B cell (primary cell): ENCODE data around the gene STUM. TPM values are rescaled to one million over a fixed set of nuclear protein-coding genes. Genes with fewer than 3 reads are reported as not detected.

Experiments used
- ATAC-seq: fragments of 200-7000 bp; cut with Tn5 transposase; one replicate; pipeline ENCODE4 v1.10.0; 2021; ENCODE audit warnings: low read depth, mild to moderate bottlenecking, moderate number of reproducible peaks, moderate library complexity
- CTCF ChIA-PET: fragments of 350-600 bp; sonication (Branson Sonifier 250); formaldehyde crosslinking; loops from one replicate; lab custom pipeline; 2021; ENCODE audit warnings: antibody characterized with exemption, inconsistent platforms; lab: Charles Lee
- POLR2A ChIA-PET: fragments of 350-600 bp; sonication (Branson Sonifier 250); formaldehyde crosslinking; loops from one replicate; lab custom pipeline; 2021; ENCODE audit warnings: antibody characterized with exemption; lab: Charles Lee
- DNase-seq: peaks from one replicate; pipeline ENCODE4 v3.0.0; 2013
- H2AFZ ChIP-seq: 2 replicates; pipeline ENCODE4 v1.6.1; 2012; ENCODE audit warnings: mild to moderate bottlenecking, low read depth, low read length; ENCODE audit not compliant: insufficient read depth, poor library complexity, severe bottlenecking
- H3K27ac ChIP-seq, 2 donors: 1 replicate in 1 of 2; 2 replicates in 1 of 2; pipeline ENCODE4 v1.5.1; 2012 to 2013; ENCODE audit warnings: low read length in 2 of 2, mild to moderate bottlenecking in 2 of 2, moderate library complexity in 1 of 2
- H3K27me3 ChIP-seq, 4 experiments: fragments of 200-600 bp in 1 of 4; sonication (generic) in 1 of 4; replicated peaks in 1 of 4; 1 replicate in 2 of 4; 2 replicates in 2 of 4; pipeline versions ENCODE4 v1.6.1 to v1.7.0; 2013 to 2016; ENCODE audit warnings: low read length in 3 of 4, mild to moderate bottlenecking in 2 of 4, mixed read lengths in 1 of 4, moderate library complexity in 1 of 4; ENCODE audit not compliant: insufficient read depth in 4 of 4, control insufficient read depth in 3 of 4; ENCODE audit errors: control extremely low read depth in 1 of 4
- H3K36me3 ChIP-seq, 2 experiments: replicated peaks in 1 of 2; 1 replicate in 1 of 2; 2 replicates in 1 of 2; pipeline versions ENCODE4 v1.6.1 to v1.7.1; 2013; ENCODE audit warnings: low read length in 1 of 2; ENCODE audit not compliant: insufficient read depth in 2 of 2, control insufficient read depth in 1 of 2; ENCODE audit errors: control extremely low read depth in 1 of 2, extremely low read depth in 1 of 2
- H3K4me1 ChIP-seq, 2 donors: fragments of 200-600 bp in 1 of 2; sonication (generic) in 1 of 2; 1 replicate in 1 of 2; 2 replicates in 1 of 2; pipeline versions ENCODE4 v1.5.1 to v1.6.1; 2013 to 2017; ENCODE audit warnings: low read length in 2 of 2; ENCODE audit not compliant: control insufficient read depth in 2 of 2, insufficient read depth in 2 of 2
- H3K4me2 ChIP-seq: replicated peaks from 2 replicates; pipeline ENCODE3; 2012; ENCODE audit warnings: mild to moderate bottlenecking, low read depth, low read length; ENCODE audit not compliant: poor library complexity, severe bottlenecking
- H3K4me3 ChIP-seq, 5 experiments: fragments of 200-600 bp in 1 of 5; sonication (generic) in 1 of 5; 1 replicate in 3 of 5; 2 replicates in 2 of 5; pipeline versions ENCODE4 v1.5.1 to v1.7.0; 2011 to 2016; ENCODE audit warnings: low read length in 4 of 5, mild to moderate bottlenecking in 4 of 5, low read depth in 2 of 5, control low read depth in 1 of 5, moderate library complexity in 1 of 5; ENCODE audit not compliant: insufficient read depth in 1 of 5; ENCODE audit errors: control extremely low read depth in 1 of 5, extremely low read depth in 1 of 5
- H3K79me2 ChIP-seq: fragments of 200-600 bp; sonication (generic); one replicate; pipeline ENCODE4 v1.6.0; 2016; ENCODE audit warnings: low read length; ENCODE audit not compliant: control insufficient read depth, insufficient read depth
- H3K9ac ChIP-seq: fragments of 200-600 bp; sonication (generic); 2 replicates; pipeline ENCODE4 v1.6.1; 2017; ENCODE audit warnings: mild to moderate bottlenecking, low read length, moderate library complexity
- H3K9me3 ChIP-seq, 3 donors: one replicate each; pipeline versions ENCODE4 v1.6.1 to v1.7.1; 2013; ENCODE audit warnings: low read length in 2 of 3; ENCODE audit not compliant: control insufficient read depth in 2 of 3, insufficient read depth in 1 of 3; ENCODE audit errors: control extremely low read depth in 1 of 3
- H4K20me1 ChIP-seq: 2 replicates; pipeline ENCODE4 v1.6.0; 2012; ENCODE audit warnings: mild to moderate bottlenecking, low read length; ENCODE audit not compliant: insufficient read depth, control insufficient read depth, poor library complexity, severe bottlenecking
- H3K27ac Mint-ChIP-seq: one replicate; pipeline ENCODE4 v1.8.0; 2021; ENCODE audit warnings: mixed read lengths
- H3K27me3 Mint-ChIP-seq: one replicate; pipeline ENCODE4 v1.8.0; 2021; ENCODE audit warnings: mixed read lengths
- H3K4me1 Mint-ChIP-seq: one replicate; pipeline ENCODE4 v1.8.0; 2021; ENCODE audit warnings: mixed read lengths
- H3K4me3 Mint-ChIP-seq: one replicate; pipeline ENCODE4 v1.8.0; 2021; ENCODE audit warnings: mixed read lengths
- H3K9me3 Mint-ChIP-seq: one replicate; pipeline ENCODE4 v1.8.0; 2022; ENCODE audit warnings: mixed read lengths; ENCODE audit not compliant: insufficient read depth
- CTCF ChIP-seq: fragments of 200-600 bp; IDR thresholded peaks from one replicate; pipeline ENCODE4 v1.8.0; 2022; ENCODE audit warnings: antibody characterized with exemption, mild to moderate bottlenecking
- EZH2 ChIP-seq: IDR thresholded peaks from 2 replicates; pipeline ENCODE4 v1.6.1; 2012; ENCODE audit warnings: borderline replicate concordance, low read depth, mild to moderate bottlenecking, moderate library complexity, low read length; ENCODE audit not compliant: insufficient read depth, poor library complexity, severe bottlenecking
- WGBS: methylation state at CpG from one replicate; pipeline ENCODE4 v1.1.5; 2013; ENCODE audit warnings: missing lambda C conversion rate; ENCODE audit not compliant: insufficient coverage; 5-methylcytosine and 5-hydroxymethylcytosine counted together
- intact Hi-C: fragments of 100-400 bp; cut with micrococcal nuclease; formaldehyde crosslinking; loops from one replicate; pipeline ENCODE4 v1.10.0; 2022
- polyA plus RNA-seq: library from polyadenylated mRNA; depleted of rRNA; stranded (reverse); fragments of >200 nt; gene quantifications from 2 replicates; pipeline ENCODE4 v1.2.3, GENCODE V29; 2012
- total RNA-seq, 2 donors: library from RNA; stranded (reverse); fragments of 120-200 nt in 1 of 2; gene quantifications; 1 replicate in 1 of 2; 2 replicates in 1 of 2; pipeline versions ENCODE4 v1.2.3 to v1.2.4, GENCODE V29; 2013 to 2022

Gene STUM
- total and polyA plus RNA-seq, 2 donors (not counting 1 experiment from before 2014, with no cell fraction given), result 0.12 to 0.69 TPM

DNA sequence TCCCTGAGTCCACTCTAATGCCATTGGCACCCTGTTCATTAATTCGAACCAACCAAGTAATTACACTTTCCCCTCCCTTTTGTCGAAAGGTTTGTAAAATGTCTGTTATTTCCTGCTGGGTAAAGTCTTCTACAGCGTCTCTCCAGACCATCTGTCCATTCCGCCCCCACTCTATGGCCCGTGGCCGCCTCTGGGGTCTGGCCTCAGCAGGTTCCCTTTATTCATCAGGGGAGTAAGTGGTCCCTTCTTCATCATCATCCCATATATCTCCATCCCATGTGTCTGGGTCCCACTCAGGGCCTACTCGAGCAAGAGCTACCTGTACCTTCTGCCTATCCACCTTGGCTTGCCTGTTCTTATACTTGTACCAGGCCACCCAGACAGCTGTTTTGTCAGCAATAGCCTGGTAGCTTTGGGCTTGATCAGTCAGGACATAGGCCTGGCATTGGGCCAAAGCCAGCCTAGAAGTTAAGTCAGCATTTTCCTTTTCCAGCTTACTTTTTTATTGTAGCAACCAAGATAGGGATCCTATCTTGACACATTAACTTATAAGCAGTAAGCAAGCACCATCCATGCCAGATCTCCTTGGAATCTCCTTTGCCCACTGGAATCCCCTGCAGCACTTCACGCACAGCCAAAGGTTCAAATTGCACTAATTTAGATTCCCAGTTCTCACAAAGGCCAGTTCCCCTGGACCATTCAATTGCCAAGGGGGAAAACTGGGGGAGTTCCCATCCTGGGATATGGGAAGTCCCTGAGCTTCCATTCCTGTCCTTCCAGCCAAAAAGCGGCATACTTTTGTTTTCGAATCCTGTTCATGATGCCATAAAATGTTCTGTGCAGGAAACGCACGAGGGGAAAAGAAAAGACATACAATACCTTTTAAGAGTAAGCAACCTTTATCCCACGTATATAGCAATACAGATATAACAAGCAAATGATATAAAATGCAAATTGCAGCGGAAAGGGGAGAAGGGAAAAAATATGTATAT is 6.6 kb upstream of the STUM start:
- 97% methylated on average over 9 of the region's 14 CpGs for WGBS
- no peaks in the 10 kb centered on the region for H3K9me3 ChIP-seq
- POLR2A ChIA-PET, result no interaction called here

More for the DNA sequence above, 6.6 kb upstream of the STUM start:
- Histone ChIP-seq H3K9ac (no peak overlapping the region), H3K4me2 (no peak overlapping the region), H3K36me3 (no peaks in the 10 kb centered on the region), H4K20me1 (no peaks in the 10 kb centered on the region), H3K4me3 (no peak overlapping the region), H3K27ac (no peak overlapping the region), H2AFZ (no peak overlapping the region), H3K4me1 (no peaks in the 10 kb centered on the region), H3K27me3 (peaks cover 0 to 3% (median 0%) of the 10 kb centered on the region in 4 experiments), H3K79me2 (no peaks in the 10 kb centered on the region)
- no peak overlapping the region for H3K27ac Mint-ChIP-seq
- H3K4me3 Mint-ChIP-seq, result no peak overlapping the region
- intact Hi-C loops, result loop anchor here (10.0 kb wide), 1 partner anchor 203 kb away; no protein-coding TSS in a partner anchor
- TF ChIP-seq EZH2 (no peak), CTCF (no peak)
- H3K27me3 Mint-ChIP-seq, result peaks cover 6% of the 10 kb centered on the region
- CTCF ChIA-PET, result interaction anchor here (0.7 to 1.5 kb wide), 2 partner anchors 8 to 26 kb away, joined by 3 read pairs; no protein-coding TSS in a partner anchor
- no peak for ATAC-seq
- DNase-seq, result no peak
- H3K9me3 Mint-ChIP-seq, result no peaks in the 10 kb centered on the region
- no peaks in the 10 kb centered on the region for H3K4me1 Mint-ChIP-seq
